GM18498 (cell line): ENCODE data around the gene OAS3.

Experiments
- ATAC-seq: cut with Tn5 transposase; IDR thresholded peaks from one replicate; pipeline ENCODE4 v1.9.1; 2021; ENCODE audit warnings: mild to moderate bottlenecking, moderate library complexity; ENCODE audit not compliant: unreplicated experiment

The OAS3 gene

GRCh38 chr12:113014565-113014964 is 76.3 kb downstream of the OAS3 start:
- no peak for ATAC-seq

GRCh38 chr12:113016796-113017195 is 78.5 kb downstream of the OAS3 start:
- no peak for ATAC-seq

- no peak for ATAC-seq
Observed at GRCh38 chr12:113019025-113019424, 80.8 kb downstream of the OAS3 start.

GRCh38 chr12:113021500-113021899 is 83.2 kb downstream of the OAS3 start:
- ATAC-seq, result no peak
